Measurements from ENCODE around the gene DCDC2B. TPM values are rescaled to one million over a fixed set of nuclear protein-coding genes. Genes with fewer than 3 reads are reported as not detected.

The DCDC2B gene
- total RNA-seq, 2 donors from 2014 or later: not detected

- peak overlapping the region; percentile 83 for H3K4me3 Mint-ChIP-seq
- Histone ChIP-seq H3K36me3 (ENCODE audit: control insufficient read depth, insufficient read depth, low read length) (peaks cover 49% of the 10 kb centered on the region), H3K27ac (ENCODE audit: low read depth, low read length) (peak overlapping the region; percentile 93), H3K9me3 (ENCODE audit: control insufficient read depth, low read length) (no peaks in the 10 kb centered on the region), H3K4me1 (ENCODE audit: control insufficient read depth, insufficient read depth, low read length) (no peaks in the 10 kb centered on the region), H3K4me3 (ENCODE audit: low read length) (peak overlapping the region; percentile 94), H3K27me3 (ENCODE audit: control insufficient read depth, insufficient read depth, low read length, poor library complexity, severe bottlenecking) (no peaks in the 10 kb centered on the region), H3K9ac (ENCODE audit: extremely low read depth, low read length, poor library complexity, severe bottlenecking) (no peak overlapping the region)
- no peaks in the 10 kb centered on the region for H3K9me3 Mint-ChIP-seq
- no peaks in the 10 kb centered on the region for H3K27me3 Mint-ChIP-seq (ENCODE audit: insufficient read depth)
- DNase-seq: no peak
- 53 to 63% methylated on average over 6 to 7 of the region's 7 CpGs for WGBS, 2 experiments (ENCODE audit: insufficient coverage in 1 of 2, insufficient read length in 1 of 2)
- H3K27ac Mint-ChIP-seq: peak overlapping the region; percentile 91
- H3K4me1 Mint-ChIP-seq: peaks cover 29% of the 10 kb centered on the region
- no peak for TF ChIP-seq CTCF (conservative IDR thresholded peaks at IDR 0.05)
- peaks cover 33% of the 10 kb centered on the region for H3K36me3 Mint-ChIP-seq (ENCODE audit: low read depth)
Measured at GRCh38 chr1:32179193-32179442, 29.8 kb upstream of the DCDC2B start.

GRCh38 chr1:32179443-32180185 lies 29.3 kb upstream of the DCDC2B start, which contains the start of gene TXLNA:
Gene TXLNA (plus strand): TSS chr1:32179675. CDS start chr1:32180346, 671 bp downstream.
- Mint-ChIP-seq H3K4me3 (peak within 1 kb of the TSS; percentile 83), H3K27ac (peak within 1 kb of the TSS; percentile 96), H3K4me1 (peaks cover 29% of the 10 kb centered on the region), H3K27me3 (ENCODE audit: insufficient read depth) (no peaks in the 10 kb centered on the region), H3K36me3 (ENCODE audit: low read depth) (peaks cover 34% of the 10 kb centered on the region), H3K9me3 (no peaks in the 10 kb centered on the region)
- Histone ChIP-seq H3K9ac (ENCODE audit: extremely low read depth, low read length, poor library complexity, severe bottlenecking) (peak within 1 kb of the TSS; percentile 84), H3K9me3 (ENCODE audit: control insufficient read depth, low read length) (no peaks in the 10 kb centered on the region), H3K36me3 (ENCODE audit: control insufficient read depth, insufficient read depth, low read length) (peaks cover 49% of the 10 kb centered on the region), H3K27me3 (ENCODE audit: control insufficient read depth, insufficient read depth, low read length, poor library complexity, severe bottlenecking) (no peaks in the 10 kb centered on the region), H3K27ac (ENCODE audit: low read depth, low read length) (peak within 1 kb of the TSS; percentile 93), H3K4me3 (ENCODE audit: low read length) (peak within 1 kb of the TSS; percentile 94), H3K4me1 (ENCODE audit: control insufficient read depth, insufficient read depth, low read length) (no peaks in the 10 kb centered on the region)
- DNase-seq: peak; percentile 98
- no peak for TF ChIP-seq CTCF (conservative IDR thresholded peaks at IDR 0.05)
- WGBS, 2 experiments (ENCODE audit: insufficient coverage in 1 of 2, insufficient read length in 1 of 2): 1% methylated on average over 44 to 79 of the region's 79 CpGs

- Mint-ChIP-seq H3K27ac (peak overlapping the region; percentile 96), H3K4me1 (peaks cover 29% of the 10 kb centered on the region), H3K4me3 (peak overlapping the region; percentile 83), H3K9me3 (no peaks in the 10 kb centered on the region), H3K36me3 (ENCODE audit: low read depth) (peaks cover 39% of the 10 kb centered on the region), H3K27me3 (ENCODE audit: insufficient read depth) (no peaks in the 10 kb centered on the region)
- Histone ChIP-seq H3K9ac (ENCODE audit: extremely low read depth, low read length, poor library complexity, severe bottlenecking) (peak overlapping the region; percentile 84), H3K4me3 (ENCODE audit: low read length) (peak overlapping the region; percentile 94), H3K4me1 (ENCODE audit: control insufficient read depth, insufficient read depth, low read length) (no peaks in the 10 kb centered on the region), H3K9me3 (ENCODE audit: control insufficient read depth, low read length) (no peaks in the 10 kb centered on the region), H3K27me3 (ENCODE audit: control insufficient read depth, insufficient read depth, low read length, poor library complexity, severe bottlenecking) (no peaks in the 10 kb centered on the region), H3K27ac (ENCODE audit: low read depth, low read length) (peak overlapping the region; percentile 93), H3K36me3 (ENCODE audit: control insufficient read depth, insufficient read depth, low read length) (peaks cover 47% of the 10 kb centered on the region)
- TF ChIP-seq CTCF (conservative IDR thresholded peaks at IDR 0.05): no peak
- 16 to 25% methylated on average over 20 to 36 of the region's 36 CpGs for WGBS, 2 experiments (ENCODE audit: insufficient coverage in 1 of 2, insufficient read length in 1 of 2)
- peak; percentile 81 for DNase-seq
Measured at GRCh38 chr1:32180186-32181060, 28.5 kb upstream of the DCDC2B start.

All from endodermal cell (in vitro differentiated cells).